Tibial nerve (tissue), 4 donors: ENCODE results near the gene FAM170B. TPM values are rescaled to one million over a fixed set of nuclear protein-coding genes. Genes with fewer than 3 reads are reported as not detected.

Experiments
- DNase-seq, 2 donors: peaks; one replicate each; pipeline ENCODE4 v3.0.0-alpha.2; 2019; ENCODE audit warnings: low spot score in 2 of 2
- H3K27ac ChIP-seq, 4 donors: fragments of 200-600 bp; sonication (generic) in 3 of 4; one replicate each; pipeline ENCODE4 v1.5.1; 2017 to 2019; ENCODE audit warnings: mild to moderate bottlenecking in 1 of 4
- H3K27me3 ChIP-seq, 2 donors: fragments of 200-600 bp; sonication (generic) in 1 of 2; one replicate each; pipeline versions ENCODE4 v1.5.1 to v1.6.0; 2017 to 2019
- H3K36me3 ChIP-seq, 3 donors: fragments of 200-600 bp; sonication (generic); one replicate each; pipeline ENCODE4 v1.5.1; 2018 to 2019
- H3K4me1 ChIP-seq, 4 donors: fragments of 200-600 bp; sonication (generic) in 3 of 4; one replicate each; pipeline ENCODE4 v1.5.1; 2017 to 2019
- H3K4me3 ChIP-seq, 4 donors: fragments of 200-600 bp; sonication (generic) in 3 of 4; one replicate each; pipeline ENCODE4 v1.5.1; 2017 to 2019; ENCODE audit warnings: mild to moderate bottlenecking in 1 of 4, moderate library complexity in 1 of 4
- H3K9me3 ChIP-seq, 4 donors: fragments of 200-600 bp; sonication (generic) in 3 of 4; one replicate each; pipeline ENCODE4 v1.5.1; 2017 to 2019
- EP300 ChIP-seq, 2 donors: sonication (generic); formaldehyde crosslinking; IDR thresholded peaks; one replicate each; pipeline ENCODE4 v1.6.1; 2017; ENCODE audit warnings: antibody characterized with exemption in 2 of 2, mild to moderate bottlenecking in 1 of 2
- POLR2A ChIP-seq, 2 donors: fragments of 450-650 bp; IDR thresholded peaks; one replicate each; pipeline ENCODE4 v1.6.1; 2017; ENCODE audit warnings: antibody characterized with exemption in 2 of 2, mild to moderate bottlenecking in 2 of 2, moderate library complexity in 2 of 2
- WGBS, 2 donors: methylation state at CpG; one replicate each; pipeline ENCODE4 v1.1.5; 2018; 5-methylcytosine and 5-hydroxymethylcytosine counted together
- total RNA-seq, 4 donors: library from RNA; depleted of rRNA; stranded (reverse); fragments of >200 nt; gene quantifications; one replicate each; pipeline ENCODE4 v1.1.0, GENCODE V29; 2016
- TF ChIP-seq, protein P1 (sequence below), 5 experiments: fragments of 200-600 bp in 3 of 5; fragments of 450-650 bp in 2 of 5; sonication (generic) in 3 of 5; IDR thresholded peaks; one replicate each; pipeline ENCODE4 v1.5.1; 2016 to 2019; ENCODE audit warnings: antibody characterized with exemption in 5 of 5, mild to moderate bottlenecking in 3 of 5, moderate library complexity in 2 of 5

Gene FAM170B
- total RNA-seq, 4 donors from 2014 or later: 0.63 TPM; not detected in 3

DNA sequence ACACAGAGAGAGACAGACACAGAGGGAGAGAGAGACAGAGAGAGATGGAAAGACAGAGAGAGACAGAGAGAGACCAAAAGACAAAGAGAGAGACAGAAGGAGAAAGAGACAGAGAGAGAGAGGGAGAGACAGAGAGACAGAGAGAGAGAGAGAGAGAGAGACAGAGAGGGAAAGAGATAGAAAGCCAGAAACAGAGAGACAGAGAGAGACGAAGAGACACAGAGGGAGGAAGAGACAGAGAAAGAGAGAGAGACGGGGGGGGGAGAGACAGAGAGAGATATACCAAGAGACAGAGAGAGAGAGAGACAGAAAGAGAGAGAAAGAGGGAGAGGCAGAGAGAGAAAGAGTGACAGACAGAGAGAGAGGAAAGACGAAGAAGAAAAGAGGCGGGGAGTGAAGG is 28.7 kb downstream of the FAM170B start:
- Histone ChIP-seq H3K27me3 (no peaks in the 10 kb centered on the region), H3K4me3 (no peak overlapping the region), H3K9me3 (no peaks in the 10 kb centered on the region), H3K27ac (no peak overlapping the region), H3K4me1 (peaks cover 0 to 38% (median 18%) of the 10 kb centered on the region in 4 donors), H3K36me3 (no peaks in the 10 kb centered on the region)
- WGBS, 2 donors: 69 to 88% methylated on average over 4 of the region's 4 CpGs
- TF ChIP-seq, protein P1, sequence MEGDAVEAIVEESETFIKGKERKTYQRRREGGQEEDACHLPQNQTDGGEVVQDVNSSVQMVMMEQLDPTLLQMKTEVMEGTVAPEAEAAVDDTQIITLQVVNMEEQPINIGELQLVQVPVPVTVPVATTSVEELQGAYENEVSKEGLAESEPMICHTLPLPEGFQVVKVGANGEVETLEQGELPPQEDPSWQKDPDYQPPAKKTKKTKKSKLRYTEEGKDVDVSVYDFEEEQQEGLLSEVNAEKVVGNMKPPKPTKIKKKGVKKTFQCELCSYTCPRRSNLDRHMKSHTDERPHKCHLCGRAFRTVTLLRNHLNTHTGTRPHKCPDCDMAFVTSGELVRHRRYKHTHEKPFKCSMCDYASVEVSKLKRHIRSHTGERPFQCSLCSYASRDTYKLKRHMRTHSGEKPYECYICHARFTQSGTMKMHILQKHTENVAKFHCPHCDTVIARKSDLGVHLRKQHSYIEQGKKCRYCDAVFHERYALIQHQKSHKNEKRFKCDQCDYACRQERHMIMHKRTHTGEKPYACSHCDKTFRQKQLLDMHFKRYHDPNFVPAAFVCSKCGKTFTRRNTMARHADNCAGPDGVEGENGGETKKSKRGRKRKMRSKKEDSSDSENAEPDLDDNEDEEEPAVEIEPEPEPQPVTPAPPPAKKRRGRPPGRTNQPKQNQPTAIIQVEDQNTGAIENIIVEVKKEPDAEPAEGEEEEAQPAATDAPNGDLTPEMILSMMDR (IDR thresholded peaks at IDR 0.05): no peak
- TF ChIP-seq POLR2A (IDR thresholded peaks at IDR 0.05): no peak
- TF ChIP-seq EP300 (IDR thresholded peaks at IDR 0.05): no peak
- no peak for DNase-seq

DNA sequence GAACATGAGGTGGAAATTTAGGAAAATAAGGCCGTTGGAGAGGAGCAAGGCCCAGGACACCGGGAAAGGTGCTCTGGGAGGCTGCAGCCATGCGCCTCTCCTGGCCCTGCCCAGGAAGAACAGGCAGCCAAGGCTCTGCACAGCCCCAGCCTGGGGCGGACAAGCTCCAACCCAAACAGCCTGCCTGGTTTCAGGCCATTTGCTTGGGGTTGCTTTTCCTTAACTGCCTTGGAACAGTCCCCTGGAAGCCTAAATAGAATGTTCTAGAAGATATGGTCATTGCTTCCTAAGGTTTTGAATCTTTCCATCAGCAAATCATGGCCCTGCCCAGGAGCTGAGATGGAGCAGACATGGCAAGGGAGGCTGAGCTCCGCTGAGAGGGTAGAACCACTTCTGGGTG is 29.5 kb downstream of the FAM170B start:
- TF ChIP-seq, protein P1 (IDR thresholded peaks at IDR 0.05): no peak
- TF ChIP-seq POLR2A (IDR thresholded peaks at IDR 0.05): no peak
- TF ChIP-seq EP300 (IDR thresholded peaks at IDR 0.05): no peak
- DNase-seq: no peak
- Histone ChIP-seq H3K4me3 (no peak overlapping the region), H3K27me3 (no peaks in the 10 kb centered on the region), H3K27ac (no peak overlapping the region), H3K9me3 (no peaks in the 10 kb centered on the region), H3K36me3 (no peaks in the 10 kb centered on the region), H3K4me1 (peaks cover 0 to 31% (median 12%) of the 10 kb centered on the region in 4 donors)
- 72 to 85% methylated on average over 5 of the region's 5 CpGs for WGBS, 2 donors

DNA sequence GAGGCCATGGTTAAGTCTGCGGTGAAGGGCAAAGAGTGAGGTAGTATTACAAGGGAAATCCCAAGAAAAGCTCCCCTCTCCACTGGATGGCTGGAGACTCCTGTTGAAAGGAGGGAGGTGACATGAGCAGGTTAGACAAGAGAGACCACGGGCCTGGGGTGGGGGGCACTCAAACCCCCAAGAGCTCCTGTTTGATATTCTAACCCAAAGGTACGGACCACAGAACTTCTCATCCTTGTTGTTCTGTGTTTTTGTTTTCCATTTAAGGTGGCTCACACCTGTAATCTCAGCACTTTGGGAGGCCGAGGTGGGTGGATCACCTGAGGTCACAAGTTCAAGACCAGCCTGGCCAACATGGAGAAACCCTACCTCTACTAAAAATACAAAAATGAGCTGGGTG is 30.1 kb downstream of the FAM170B start:
- H3K4me1 ChIP-seq: peaks cover 0 to 27% (median 10%) of the 10 kb centered on the region in 4 donors
- H3K36me3 ChIP-seq: no peaks in the 10 kb centered on the region
- H3K9me3 ChIP-seq: no peaks in the 10 kb centered on the region
- H3K27ac ChIP-seq: no peak overlapping the region
- H3K27me3 ChIP-seq: no peaks in the 10 kb centered on the region
- TF ChIP-seq POLR2A (IDR thresholded peaks at IDR 0.05) (no peak), EP300 (IDR thresholded peaks at IDR 0.05) (no peak)
- TF ChIP-seq, protein P1 (IDR thresholded peaks at IDR 0.05): no peak
- no peak for DNase-seq
- WGBS, 2 donors: 92 to 93% methylated on average over 4 of the region's 4 CpGs
- no peak overlapping the region for H3K4me3 ChIP-seq

DNA sequence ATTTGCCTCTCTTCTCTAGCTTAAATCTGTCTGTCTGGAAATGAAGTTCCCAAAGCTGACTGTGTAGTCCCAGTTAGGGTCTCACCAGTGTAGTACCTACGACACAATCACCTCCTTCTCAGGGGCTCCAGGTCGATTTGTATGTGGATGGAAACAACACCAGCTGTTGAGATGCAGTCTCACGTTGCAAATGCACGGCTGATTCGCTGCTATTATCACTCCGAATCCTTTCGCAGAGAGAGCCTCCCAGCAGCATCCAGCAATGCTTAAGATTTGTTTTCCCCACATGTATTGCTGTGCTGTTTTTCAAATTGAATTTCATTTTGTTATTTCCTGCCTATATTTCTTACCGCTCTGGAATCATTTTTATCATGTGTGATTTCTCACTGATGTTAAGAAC is 34.8 kb downstream of the FAM170B start:
- TF ChIP-seq POLR2A (IDR thresholded peaks at IDR 0.05): no peak
- TF ChIP-seq, protein P1 (IDR thresholded peaks at IDR 0.05): no peak
- no peak for TF ChIP-seq EP300 (IDR thresholded peaks at IDR 0.05)

DNA sequence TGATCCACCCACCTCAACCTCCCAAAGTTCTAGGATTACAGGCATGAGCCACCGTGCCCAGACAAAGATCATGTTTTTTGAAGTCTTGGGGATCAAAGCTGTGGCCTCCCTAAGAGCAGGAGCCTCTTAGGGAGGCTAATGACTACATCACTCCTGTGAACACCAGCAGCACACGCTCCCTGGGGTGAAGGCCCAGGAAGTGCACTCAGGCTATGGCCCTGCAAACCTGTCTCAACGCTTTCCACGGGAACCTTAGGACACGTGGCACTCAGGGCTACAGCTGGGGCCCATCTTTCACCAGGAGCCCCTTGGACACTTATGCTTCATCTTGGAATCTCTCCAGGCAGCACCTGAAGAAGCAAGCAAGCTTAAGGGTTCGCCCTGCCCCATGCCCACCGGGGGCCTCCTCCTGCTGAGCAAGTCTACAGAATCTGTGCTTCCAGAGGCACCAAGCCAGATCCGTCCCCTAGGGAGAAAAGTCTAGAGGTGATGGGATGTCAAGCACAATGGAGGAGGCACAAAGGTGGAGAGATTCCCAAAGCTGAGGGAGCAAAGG is 36.9 kb downstream of the FAM170B start:
- no peaks in the 10 kb centered on the region for H3K36me3 ChIP-seq
- H3K4me3 ChIP-seq: no peak overlapping the region
- H3K9me3 ChIP-seq: no peaks in the 10 kb centered on the region
- WGBS, 2 donors: 83 to 86% methylated on average over 8 of the region's 8 CpGs
- no peaks in the 10 kb centered on the region for H3K27me3 ChIP-seq
- TF ChIP-seq, protein P1 (IDR thresholded peaks at IDR 0.05): no peak
- TF ChIP-seq EP300 (IDR thresholded peaks at IDR 0.05) (no peak), POLR2A (IDR thresholded peaks at IDR 0.05) (no peak)
- DNase-seq: no peak
- H3K4me1 ChIP-seq: peaks cover 0 to 12% (median 2%) of the 10 kb centered on the region in 4 donors
- H3K27ac ChIP-seq: no peak overlapping the region

More for the DNA sequence above, 34.8 kb downstream of the FAM170B start:
- H3K36me3 ChIP-seq: no peaks in the 10 kb centered on the region
- no peak for DNase-seq
- no peak overlapping the region for H3K27ac ChIP-seq
- no peaks in the 10 kb centered on the region for H3K27me3 ChIP-seq
- H3K4me3 ChIP-seq: no peak overlapping the region
- peaks cover 0 to 12% (median 2%) of the 10 kb centered on the region in 4 donors for H3K4me1 ChIP-seq
- H3K9me3 ChIP-seq: no peaks in the 10 kb centered on the region
- WGBS, 2 donors: 80 to 83% methylated on average over 8 of the region's 8 CpGs
